Aorta (tissue), 5 donors: ENCODE results near the gene SDHAF4. TPM values are rescaled to one million over a fixed set of nuclear protein-coding genes. Genes with fewer than 3 reads are reported as not detected.
"Not testable (repeated sequence)": the region's sequence is repeated elsewhere in the genome, so short reads cannot be mapped to it uniquely, and the experiment has no call there.

ENCODE experiments used
- ATAC-seq: fragments of 200-7000 bp; cut with Tn5 transposase; one replicate; pipeline ENCODE4 v1.9.1; 2022; ENCODE audit warnings: moderate library complexity; ENCODE audit not compliant: low FRiP score
- DNase-seq, 2 donors: peaks; one replicate each; pipeline ENCODE4 v3.0.0-alpha.2; 2020
- H3K27ac ChIP-seq, 2 donors: one replicate each; pipeline ENCODE4 v1.5.1; 2013; ENCODE audit warnings: low read length in 2 of 2, mild to moderate bottlenecking in 2 of 2, moderate library complexity in 2 of 2, control low read depth in 1 of 2, inconsistent platforms in 1 of 2, low read depth in 1 of 2
- H3K27me3 ChIP-seq, 2 donors: one replicate each; pipeline ENCODE4 v1.6.1; 2013; ENCODE audit warnings: control low read depth in 1 of 2, low read length in 1 of 2, mild to moderate bottlenecking in 1 of 2, moderate library complexity in 1 of 2; ENCODE audit not compliant: insufficient read depth in 2 of 2, control insufficient read depth in 1 of 2
- H3K36me3 ChIP-seq, 2 donors: one replicate each; pipeline ENCODE4 v1.6.1; 2013; ENCODE audit warnings: control low read depth in 1 of 2, low read length in 1 of 2, mild to moderate bottlenecking in 1 of 2; ENCODE audit not compliant: insufficient read depth in 2 of 2, control insufficient read depth in 1 of 2
- H3K4me1 ChIP-seq, 2 donors: one replicate each; pipeline ENCODE4 v1.6.1; 2013; ENCODE audit warnings: low read length in 2 of 2, control low read depth in 1 of 2, mild to moderate bottlenecking in 1 of 2, moderate library complexity in 1 of 2; ENCODE audit not compliant: insufficient read depth in 2 of 2, control insufficient read depth in 1 of 2
- H3K4me3 ChIP-seq, 2 donors: one replicate each; pipeline ENCODE4 v1.5.1; 2013; ENCODE audit warnings: low read length in 2 of 2, control low read depth in 1 of 2, mild to moderate bottlenecking in 1 of 2
- H3K9me3 ChIP-seq: one replicate; pipeline ENCODE4 v1.6.1; 2013; ENCODE audit warnings: mild to moderate bottlenecking, low read length; ENCODE audit not compliant: control insufficient read depth
- WGBS, 2 donors: extraction: QIAGEN DNeasy Blood & Tissue Kit; methylation state at CpG; one replicate each; pipeline ENCODE4 v1.1.7; 2013; 5-methylcytosine and 5-hydroxymethylcytosine counted together
- intact Hi-C, 2 donors: fragments of 100-400 bp; cut with DNase I; formaldehyde crosslinking; loops; one replicate each; pipeline versions ENCODE4 v1.14.2 to v1.15.0; 2022
- polyA plus RNA-seq, 2 donors: library from polyadenylated mRNA; stranded (reverse); fragments of 200-250 nt; gene quantifications; one replicate each; pipeline ENCODE4 v1.2.3, GENCODE V29; 2013
- total RNA-seq, 2 donors: library from RNA; stranded (reverse); fragmentation: NEBNext Ultra II Directional; extraction: Animal tissue kit (Norgen Biotek cat#: 25700); gene quantifications; one replicate each; pipeline ENCODE4 v1.2.1, GENCODE V29; 2021
- donor health status: healthy with polysubstance abuse.
- donor health status: Bipolar disorder and iron deficiency.
- donor health status: DM: no; HTN: no; CAD: no.
- donor health status: DM: no; HTN: no; CAD: no.
- donor health status: DM: yes; HTN: yes; CAD: no.

Gene SDHAF4
- total and polyA plus RNA-seq, 4 donors: 6.3 to 7.9 (median 6.7) TPM

DNA sequence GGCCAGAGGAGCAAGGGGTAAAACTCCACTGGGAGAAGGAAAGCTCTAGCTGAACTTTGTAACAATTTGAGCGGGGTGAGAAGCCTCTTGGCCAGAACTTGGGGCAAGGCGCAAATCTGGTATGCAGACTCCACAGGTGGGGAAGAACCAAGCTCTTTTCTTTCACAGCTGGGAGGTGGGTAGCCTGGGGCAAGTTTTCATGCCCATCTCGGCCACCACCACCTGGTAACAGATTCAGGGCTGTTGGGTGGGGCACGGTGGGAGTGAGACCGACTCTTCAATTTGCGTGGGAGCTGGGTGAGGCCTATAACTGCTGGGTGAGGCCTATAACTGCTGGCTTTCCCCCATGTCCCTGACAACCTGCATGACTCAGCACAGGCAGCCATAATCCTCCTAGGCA lies 37.5 kb downstream of the SDHAF4 start:
- ATAC-seq (no peak), DNase-seq (no peak)
- no peaks in the 10 kb centered on the region for H3K27me3 ChIP-seq
- no peak overlapping the region for H3K4me3 ChIP-seq
- H3K36me3 ChIP-seq: no peaks in the 10 kb centered on the region
- no peaks in the 10 kb centered on the region for H3K4me1 ChIP-seq
- H3K27ac ChIP-seq: no peak overlapping the region
- intact Hi-C loops: no loop called here
- H3K9me3 ChIP-seq: no peaks in the 10 kb centered on the region
- 87 to 94% methylated on average over 6 of the region's 6 CpGs for WGBS, 2 donors

DNA sequence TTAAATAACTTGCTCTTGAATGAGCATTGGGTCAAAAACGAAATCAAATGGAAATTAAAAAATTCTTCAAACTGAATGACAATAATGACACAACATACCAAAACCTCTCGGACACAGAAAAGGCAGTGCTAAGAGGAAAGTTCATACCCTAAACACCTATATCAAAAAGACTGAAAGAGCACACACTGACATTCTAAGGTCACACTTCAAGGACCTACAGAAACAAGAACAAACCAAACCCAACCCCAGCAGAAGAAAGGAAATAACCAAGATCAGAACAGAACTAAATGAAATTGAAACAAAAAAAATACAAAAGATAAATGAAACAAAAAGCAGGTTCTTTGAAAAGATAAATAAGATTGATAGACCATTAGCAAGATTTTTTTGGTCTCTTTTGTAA lies 40.6 kb downstream of the SDHAF4 start:
- 55 to 75% methylated on average over 2 of the region's 2 CpGs for WGBS, 2 donors
- H3K4me3 ChIP-seq, ATAC-seq, H3K36me3 ChIP-seq, H3K4me1 ChIP-seq, H3K27me3 ChIP-seq, DNase-seq, H3K27ac ChIP-seq, intact Hi-C loops, H3K9me3 ChIP-seq: not testable (repeated sequence)

DNA sequence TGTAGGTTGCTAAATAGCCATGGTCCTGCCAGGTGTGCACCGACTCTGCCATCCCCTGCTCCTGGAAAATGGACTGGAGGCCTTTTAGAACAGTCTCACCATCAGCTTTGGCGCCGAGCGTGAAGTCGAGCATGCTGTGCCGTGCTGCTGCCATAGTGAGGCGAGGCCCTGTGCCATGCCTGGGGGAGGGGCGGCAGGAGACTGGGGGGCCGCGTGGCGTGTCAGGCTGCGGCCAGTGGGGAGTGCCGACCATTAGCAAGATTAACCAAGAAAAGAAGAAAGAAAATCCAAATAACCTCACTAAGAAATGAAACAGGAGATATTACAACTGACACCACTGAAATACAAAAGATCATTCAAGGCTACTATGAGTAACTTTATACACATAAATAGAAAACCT lies 42.5 kb downstream of the SDHAF4 start:
- DNase-seq, H3K27ac ChIP-seq, H3K36me3 ChIP-seq, H3K4me3 ChIP-seq, ATAC-seq, H3K4me1 ChIP-seq, intact Hi-C loops, H3K27me3 ChIP-seq, H3K9me3 ChIP-seq: not testable (repeated sequence)
- 85 to 88% methylated on average over 13 of the region's 13 CpGs for WGBS, 2 donors

DNA sequence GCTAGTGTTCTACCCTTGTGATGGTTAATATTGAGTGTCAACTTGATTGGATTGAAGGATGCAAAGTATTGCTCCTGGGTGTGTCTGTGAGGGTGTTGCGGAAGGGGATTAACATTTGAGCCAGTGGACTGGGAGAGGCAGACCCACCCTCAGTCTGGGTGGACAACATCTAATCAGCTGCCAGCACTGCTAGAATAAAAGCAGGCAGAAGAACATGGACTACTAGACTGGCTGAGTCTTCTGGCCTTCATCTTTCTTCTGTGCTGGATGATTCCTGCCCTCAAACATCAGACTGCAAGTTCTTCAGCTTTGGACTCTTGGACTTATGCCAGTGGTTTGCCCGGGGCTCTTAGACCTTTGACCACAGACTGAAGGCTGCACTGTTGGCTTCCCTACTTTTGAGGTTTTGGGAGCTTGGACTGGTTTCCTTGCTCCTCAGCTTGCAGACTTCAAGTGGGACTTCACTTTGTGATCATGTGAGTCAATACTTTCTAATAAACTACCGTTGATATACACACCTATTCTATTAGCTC lies 50.1 kb downstream of the SDHAF4 start:
- DNase-seq (no peak), ATAC-seq (no peak)
- H3K36me3 ChIP-seq: no peaks in the 10 kb centered on the region
- no peaks in the 10 kb centered on the region for H3K4me1 ChIP-seq
- H3K27ac ChIP-seq: no peak overlapping the region
- H3K27me3 ChIP-seq: no peaks in the 10 kb centered on the region
- 80 to 86% methylated on average over 3 of the region's 3 CpGs for WGBS, 2 donors
- no peak overlapping the region for H3K4me3 ChIP-seq
- H3K9me3 ChIP-seq: no peaks in the 10 kb centered on the region
- intact Hi-C loops: no loop called here

DNA sequence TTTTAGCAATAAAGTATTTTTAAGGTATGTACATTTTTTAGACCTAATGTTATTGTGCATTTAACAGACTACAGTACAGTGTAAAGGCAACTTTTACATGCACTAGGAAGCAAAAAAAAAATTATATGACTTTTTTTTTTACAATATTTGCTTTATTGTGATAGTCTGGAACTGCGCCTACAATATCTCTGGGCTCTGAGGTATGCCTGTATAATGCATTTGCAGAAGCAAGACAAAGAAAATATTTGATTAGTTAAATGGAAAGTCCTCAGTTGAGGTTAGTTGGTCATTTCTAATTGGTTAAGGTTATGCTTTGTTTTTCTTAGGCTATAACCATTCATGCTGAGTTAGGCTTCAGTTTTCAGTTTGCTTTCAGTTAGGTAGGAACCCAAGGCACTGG lies 54.0 kb downstream of the SDHAF4 start:
- peaks cover 0 to 1% of the 10 kb centered on the region in 2 donors for H3K27me3 ChIP-seq
- peaks cover 1% of the 10 kb centered on the region for H3K9me3 ChIP-seq
- DNase-seq (no peak), ATAC-seq (no peak)
- intact Hi-C loops: no loop called here
- no peaks in the 10 kb centered on the region for H3K4me1 ChIP-seq
- 83% methylated on average over 1 of the region's 1 CpG for WGBS, 2 donors
- no peak overlapping the region for H3K4me3 ChIP-seq
- no peak overlapping the region for H3K27ac ChIP-seq
- no peaks in the 10 kb centered on the region for H3K36me3 ChIP-seq

DNA sequence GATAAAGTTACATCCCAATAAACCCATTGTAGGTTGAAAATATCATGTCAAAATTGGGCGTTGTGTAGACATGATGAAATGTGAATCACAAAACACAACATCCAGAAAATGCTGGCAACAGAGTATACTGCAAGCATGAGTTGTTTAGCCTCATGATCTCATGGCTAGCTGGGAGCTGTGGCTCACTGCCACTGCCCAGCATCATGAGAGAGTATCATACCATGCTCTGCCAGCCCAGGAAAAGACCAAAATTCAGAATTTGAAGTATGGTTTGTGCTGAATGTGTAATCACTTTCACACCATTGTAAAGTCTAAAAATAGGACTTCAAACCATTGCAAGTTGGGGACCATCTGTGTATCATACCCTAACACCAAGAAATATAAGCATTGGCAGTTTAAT lies 55.7 kb downstream of the SDHAF4 start:
- DNase-seq (no peak), ATAC-seq (no peak)
- no peaks in the 10 kb centered on the region for H3K36me3 ChIP-seq
- WGBS, 2 donors: 65 to 71% methylated on average over 1 of the region's 1 CpG
- H3K9me3 ChIP-seq: peaks cover 1% of the 10 kb centered on the region
- intact Hi-C loops: no loop called here
- H3K27me3 ChIP-seq: peaks cover 0 to 1% of the 10 kb centered on the region in 2 donors
- no peak overlapping the region for H3K4me3 ChIP-seq
- H3K4me1 ChIP-seq: no peaks in the 10 kb centered on the region
- no peak overlapping the region for H3K27ac ChIP-seq

DNA sequence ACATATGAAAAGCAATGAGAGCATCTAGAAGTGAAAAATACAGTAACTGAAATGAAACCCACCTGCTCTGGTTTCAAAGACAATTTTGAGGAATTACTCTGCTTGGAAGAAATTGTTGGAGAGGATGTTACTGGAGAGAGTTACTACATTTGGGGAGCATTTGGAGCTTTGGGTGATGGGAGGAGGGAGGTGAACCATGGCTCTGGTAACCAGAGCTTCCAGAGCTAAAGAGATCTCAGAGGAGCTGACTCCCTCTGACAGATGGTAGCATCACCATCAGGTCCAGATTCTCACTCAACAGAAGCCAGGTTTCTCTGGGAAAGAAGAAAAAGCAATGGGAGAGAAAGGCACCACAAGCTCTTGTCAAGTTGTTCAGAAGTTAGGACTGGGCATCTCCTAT lies 58.7 kb downstream of the SDHAF4 start:
- intact Hi-C loops: no loop called here
- DNase-seq: no peak

DNA sequence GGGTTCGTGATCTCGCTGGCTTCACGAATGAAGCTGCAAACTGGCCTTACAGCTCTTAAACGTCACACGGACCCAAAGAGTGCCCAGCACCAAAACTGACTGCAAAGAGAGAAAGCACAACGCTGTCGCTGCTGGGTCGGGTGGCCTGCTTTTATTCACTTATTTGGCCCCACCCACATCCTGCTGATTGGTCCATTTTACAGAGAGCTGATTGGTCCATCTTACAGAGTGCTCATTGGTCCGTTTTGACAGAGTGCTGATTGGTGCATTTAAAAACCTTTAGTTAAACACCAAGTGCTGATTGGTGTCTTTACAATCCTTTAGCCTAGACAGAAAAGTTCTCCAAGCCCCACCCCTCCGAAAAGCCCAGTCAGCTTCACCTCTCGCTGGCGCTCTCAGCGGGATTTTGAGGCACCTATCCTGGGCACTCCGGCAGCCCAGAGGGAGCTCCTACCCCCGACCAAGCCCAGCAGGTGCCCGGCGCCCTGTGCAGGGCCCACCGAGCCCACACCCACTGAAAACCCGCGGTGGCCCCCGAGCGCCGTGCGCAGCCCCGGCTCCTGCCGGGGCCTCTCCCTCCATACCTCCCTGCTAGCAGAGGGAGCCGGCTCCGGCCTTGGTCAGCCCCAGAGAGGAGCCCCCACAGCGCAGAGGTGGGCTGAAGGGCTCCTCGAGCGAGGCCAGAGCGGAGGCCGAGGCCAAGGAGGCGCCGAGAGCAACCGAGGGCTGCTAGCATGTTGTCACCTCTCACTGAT lies 60.9 kb downstream of the SDHAF4 start:
- intact Hi-C loops: no loop called here
- WGBS, 2 donors: 94 to 97% methylated on average over 36 of the region's 36 CpGs
- Histone ChIP-seq H3K27ac (no peak overlapping the region), H3K9me3 (peaks cover 1% of the 10 kb centered on the region), H3K27me3 (peaks cover 0 to 1% of the 10 kb centered on the region in 2 donors), H3K4me3 (no peak overlapping the region), H3K36me3 (no peaks in the 10 kb centered on the region), H3K4me1 (no peaks in the 10 kb centered on the region)
- DNase-seq (no peak), ATAC-seq (no peak)

More for the DNA sequence above, 58.7 kb downstream of the SDHAF4 start:
- peaks cover 0 to 1% of the 10 kb centered on the region in 2 donors for H3K27me3 ChIP-seq
- no peak overlapping the region for H3K4me3 ChIP-seq
- no peaks in the 10 kb centered on the region for H3K36me3 ChIP-seq
- H3K9me3 ChIP-seq: peaks cover 1% of the 10 kb centered on the region
- H3K4me1 ChIP-seq: no peaks in the 10 kb centered on the region
- ATAC-seq: no peak
- no peak overlapping the region for H3K27ac ChIP-seq

DNA sequence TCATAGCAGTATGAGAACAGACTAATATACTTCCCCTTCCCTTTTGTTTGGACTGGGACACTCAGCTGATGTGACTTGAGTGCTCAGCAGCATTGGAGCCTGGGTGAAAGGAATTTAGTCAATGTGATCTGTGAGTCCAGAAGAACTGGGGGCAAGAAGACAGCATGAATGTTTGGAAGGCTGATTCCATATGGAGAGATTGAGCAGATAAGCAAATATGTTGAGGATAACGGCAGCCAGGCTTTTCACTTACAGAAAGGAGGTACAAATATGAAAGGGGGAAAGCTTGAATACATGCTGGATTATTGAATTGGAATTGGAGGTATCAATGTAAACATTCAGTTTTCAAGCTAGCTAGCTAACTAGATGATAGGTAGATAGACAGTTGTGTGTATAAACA lies 63.2 kb downstream of the SDHAF4 start:
- H3K4me3 ChIP-seq: no peak overlapping the region
- WGBS, 2 donors: 47 to 53% methylated on average over 1 of the region's 1 CpG
- ATAC-seq (no peak), DNase-seq (no peak)
- intact Hi-C loops: no loop called here
- no peaks in the 10 kb centered on the region for H3K9me3 ChIP-seq
- H3K27ac ChIP-seq: no peak overlapping the region
- no peaks in the 10 kb centered on the region for H3K4me1 ChIP-seq
- H3K36me3 ChIP-seq: no peaks in the 10 kb centered on the region
- H3K27me3 ChIP-seq: no peaks in the 10 kb centered on the region
